Activated CD4-positive, alpha-beta T cell treated with anti-CD3 and anti-CD28 coated beads, Interleukin-2, Interleukin-6, amounts not matched to agents 100 ng/mL and 50 ng/mL, durations not matched to agents 16 hours and 8 hours (primary cell): ENCODE results near the gene CRCP.

ENCODE experiments used
- DNase-seq: peaks from one replicate; pipeline ENCODE4 v3.0.0-alpha.2; 2020

CRCP gene

GRCh38 chr7:66198469-66198868, 83.8 kb downstream of the CRCP start:
- DNase-seq = no peak

- DNase-seq = no peak
These were observed 84.3 kb downstream of the CRCP start for GRCh38 chr7:66198956-66199355.

- no peak for DNase-seq
These were observed 87.8 kb downstream of the CRCP start for GRCh38 chr7:66202441-66202840.
